GM12878 (cell line): ENCODE measurements around the gene MACROD2. TPM values are rescaled to one million over a fixed set of nuclear protein-coding genes. Genes with fewer than 3 reads are reported as not detected.

Experiments
- EGR1 ChIP-seq, 2 experiments: IDR thresholded peaks; 1 replicate in 1 of 2; 2 replicates in 1 of 2; pipeline ENCODE4 v1.6.1; 2011 to 2012; ENCODE audit warnings: low read depth in 2 of 2, low read length in 2 of 2, borderline replicate concordance in 1 of 2, mild to moderate bottlenecking in 1 of 2, moderate library complexity in 1 of 2
- EP300 ChIP-seq, 2 experiments: fragments of 150-350 bp in 1 of 2; IDR thresholded peaks; 2 replicates each; pipeline ENCODE4 v1.6.1; 2011 to 2012; ENCODE audit warnings: low read depth in 2 of 2, low read length in 2 of 2, borderline replicate concordance in 1 of 2, improper control_type of control experiment in 1 of 2, inconsistent platforms in 1 of 2; ENCODE audit not compliant: control insufficient read depth in 1 of 2
- FOXK2 ChIP-seq: fragments of 450-650 bp; IDR thresholded peaks from 2 replicates; pipeline ENCODE4 v1.6.1; 2017; ENCODE audit warnings: mild to moderate bottlenecking, moderate library complexity
- FOXM1 ChIP-seq: IDR thresholded peaks from 2 replicates; pipeline ENCODE4 v1.6.1; 2012; ENCODE audit warnings: low read depth, mild to moderate bottlenecking, inconsistent platforms, low read length, moderate library complexity
- HDAC2 ChIP-seq: fragments of 200-600 bp; sonication (generic); IDR thresholded peaks from 2 replicates; pipeline ENCODE4 v1.6.1; 2017
- HDGF ChIP-seq: fragments of 450-650 bp; IDR thresholded peaks from 2 replicates; pipeline ENCODE4 v1.6.1; 2016; ENCODE audit warnings: antibody characterized with exemption
- KLF5 ChIP-seq: fragments of 450-650 bp; IDR thresholded peaks from 2 replicates; pipeline ENCODE4 v1.6.1; 2014; ENCODE audit warnings: mild to moderate bottlenecking; ENCODE audit not compliant: partially characterized antibody
- MEF2A ChIP-seq: IDR thresholded peaks from 2 replicates; pipeline ENCODE4 v1.6.1; 2011; ENCODE audit warnings: low read depth, mild to moderate bottlenecking, low read length, moderate library complexity; ENCODE audit not compliant: insufficient read depth
- MTA3 ChIP-seq: IDR thresholded peaks from 2 replicates; pipeline ENCODE4 v1.6.1; 2012; ENCODE audit warnings: low read length, inconsistent platforms, borderline replicate concordance
- NR2C2 ChIP-seq: IDR thresholded peaks from 2 replicates; pipeline ENCODE4 v1.6.1; 2011; ENCODE audit warnings: borderline replicate concordance, low read depth; ENCODE audit not compliant: control insufficient read depth, insufficient read length
- RB1 ChIP-seq: fragments of 450-650 bp; formaldehyde crosslinking; IDR thresholded peaks from 2 replicates; pipeline ENCODE4 v1.6.1; 2017; ENCODE audit warnings: mild to moderate bottlenecking, borderline replicate concordance
- RFX5 ChIP-seq: IDR thresholded peaks from 2 replicates; pipeline ENCODE4 v1.6.1; 2011; ENCODE audit warnings: low read depth, low read length, improper control_type of control experiment
- SIN3A ChIP-seq: IDR thresholded peaks from 2 replicates; pipeline ENCODE4 v1.6.1; 2012; ENCODE audit warnings: low read depth, low read length, improper control_type of control experiment
- SMC3 ChIP-seq: IDR thresholded peaks from 2 replicates; pipeline ENCODE4 v1.6.1; 2011; ENCODE audit warnings: low read length, improper control_type of control experiment, borderline replicate concordance
- STAT1 ChIP-seq: fragments of 450-650 bp; conservative IDR thresholded peaks from 2 replicates; pipeline ENCODE4 v1.6.1; 2014; ENCODE audit warnings: antibody characterized with exemption, mild to moderate bottlenecking
- STAT3 ChIP-seq: IDR thresholded peaks from 2 replicates; pipeline ENCODE4 v1.6.1; 2011; ENCODE audit warnings: low read depth, low read length, improper control_type of control experiment
- ZNF217 ChIP-seq: fragments of 450-650 bp; IDR thresholded peaks from 2 replicates; pipeline ENCODE4 v1.6.1; 2017; ENCODE audit warnings: antibody characterized with exemption, mild to moderate bottlenecking
- polyA plus RNA-seq, 11 experiments: library from polyadenylated mRNA; depleted of rRNA in 4 of 11; unstranded in 6 of 11; stranded (reverse) in 5 of 11; fragments of >200 nt; fragmentation: Nextera tagmentation in 4 of 11; fragmentation: Illumina TruSeq in 1 of 11; extraction: Ambion mirVana in 4 of 11; extraction: Trizol in 1 of 11; gene quantifications; 1 replicate in 1 of 11; 2 replicates in 10 of 11; pipeline versions ENCODE4 v1.2.1 to v1.2.3, GENCODE V29; 2011 to 2016; ENCODE audit warnings: inconsistent platforms in 2 of 11, missing spikeins in 2 of 11, low read depth in 1 of 11
- total RNA-seq, 4 experiments: library from RNA; depleted of rRNA in 3 of 4; stranded (reverse); fragments of >200 nt in 3 of 4; fragmentation: Illumina TruSeq in 1 of 4; extraction: Trizol in 1 of 4; gene quantifications; 2 replicates each; pipeline versions ENCODE4 v1.2.1 to v1.2.3, GENCODE V29; 2013 to 2021
- TF ChIP-seq, protein P1 (sequence below): fragments of 450-650 bp; IDR thresholded peaks from 2 replicates; pipeline ENCODE4 v1.6.1; 2018; ENCODE audit warnings: mild to moderate bottlenecking, low read depth, moderate library complexity; ENCODE audit not compliant: partially characterized antibody
- TF ChIP-seq, protein P2 (sequence below): fragments of 450-650 bp; IDR thresholded peaks from 2 replicates; pipeline ENCODE4 v1.6.1; 2017; ENCODE audit warnings: antibody characterized with exemption, mild to moderate bottlenecking, moderate library complexity
- TF ChIP-seq, protein P3 (sequence below): IDR thresholded peaks from 2 replicates; pipeline ENCODE4 v1.6.1; 2012; ENCODE audit warnings: low read depth, low read length, improper control_type of control experiment
- TF ChIP-seq, protein P4 (sequence below): IDR thresholded peaks from 2 replicates; pipeline ENCODE4 v1.6.1; 2011; ENCODE audit warnings: mild to moderate bottlenecking, low read depth, low read length, moderate library complexity; ENCODE audit not compliant: insufficient replicate concordance
- TF ChIP-seq, protein P5 (sequence below): fragments of 450-650 bp; IDR thresholded peaks from 2 replicates; pipeline ENCODE4 v1.6.1; 2016; ENCODE audit warnings: mild to moderate bottlenecking

Gene MACROD2
- total and polyA plus RNA-seq, 10 of the 15 experiments (the other 5 are each of a cell fraction or from before 2014, with no cell fraction given), result 1.1 to 21.5 (median 2.2) TPM

DNA sequence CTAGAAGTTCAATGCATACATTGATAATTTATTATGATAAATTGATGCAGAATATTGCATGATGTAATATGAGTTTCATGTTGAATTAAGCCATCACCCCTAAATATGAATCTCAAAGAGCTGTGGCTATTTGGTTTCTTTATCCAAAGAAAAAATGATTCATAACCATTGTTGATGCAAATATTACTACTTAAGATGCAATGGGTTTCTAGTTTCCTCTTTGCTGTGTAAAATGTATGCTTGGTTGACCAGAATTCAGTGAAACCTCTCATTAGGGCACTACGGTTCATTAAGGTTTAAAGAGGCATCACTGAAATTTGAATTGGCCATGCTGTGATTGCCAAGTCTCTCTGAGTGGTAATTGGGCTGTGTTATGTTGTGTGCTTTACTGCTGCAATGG is 834.6 kb downstream of the MACROD2 start (continued):
- TF ChIP-seq HDAC2 (no peak), HDGF (no peak), STAT3 (no peak), EP300 (IDR thresholded peaks at IDR 0.05; ENCODE audit: borderline replicate concordance in 1 of 2, control insufficient read depth in 1 of 2, low read depth in 2 of 2, low read length in 2 of 2) (peak; percentile 60 to 79; a peak in 3 of 4 replicates), FOXK2 (no peak), FOXM1 (no peak), SMC3 (no peak), ZNF217 (peak; percentile 90), KLF5 (no peak), SIN3A (no peak), RB1 (no peak), MTA3 (no peak), STAT1 (no peak), NR2C2 (no peak), EGR1 (IDR thresholded peaks at IDR 0.05; ENCODE audit: borderline replicate concordance in 1 of 2, low read depth in 2 of 2, low read length in 2 of 2) (no peak), RFX5 (no peak), MEF2A (peak; percentile 49; the same call in 1 of the 2 replicates)
- TF ChIP-seq, protein P1, sequence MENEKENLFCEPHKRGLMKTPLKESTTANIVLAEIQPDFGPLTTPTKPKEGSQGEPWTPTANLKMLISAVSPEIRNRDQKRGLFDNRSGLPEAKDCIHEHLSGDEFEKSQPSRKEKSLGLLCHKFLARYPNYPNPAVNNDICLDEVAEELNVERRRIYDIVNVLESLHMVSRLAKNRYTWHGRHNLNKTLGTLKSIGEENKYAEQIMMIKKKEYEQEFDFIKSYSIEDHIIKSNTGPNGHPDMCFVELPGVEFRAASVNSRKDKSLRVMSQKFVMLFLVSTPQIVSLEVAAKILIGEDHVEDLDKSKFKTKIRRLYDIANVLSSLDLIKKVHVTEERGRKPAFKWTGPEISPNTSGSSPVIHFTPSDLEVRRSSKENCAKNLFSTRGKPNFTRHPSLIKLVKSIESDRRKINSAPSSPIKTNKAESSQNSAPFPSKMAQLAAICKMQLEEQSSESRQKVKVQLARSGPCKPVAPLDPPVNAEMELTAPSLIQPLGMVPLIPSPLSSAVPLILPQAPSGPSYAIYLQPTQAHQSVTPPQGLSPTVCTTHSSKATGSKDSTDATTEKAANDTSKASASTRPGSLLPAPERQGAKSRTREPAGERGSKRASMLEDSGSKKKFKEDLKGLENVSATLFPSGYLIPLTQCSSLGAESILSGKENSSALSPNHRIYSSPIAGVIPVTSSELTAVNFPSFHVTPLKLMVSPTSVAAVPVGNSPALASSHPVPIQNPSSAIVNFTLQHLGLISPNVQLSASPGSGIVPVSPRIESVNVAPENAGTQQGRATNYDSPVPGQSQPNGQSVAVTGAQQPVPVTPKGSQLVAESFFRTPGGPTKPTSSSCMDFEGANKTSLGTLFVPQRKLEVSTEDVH, result no peak
- TF ChIP-seq, protein P2, sequence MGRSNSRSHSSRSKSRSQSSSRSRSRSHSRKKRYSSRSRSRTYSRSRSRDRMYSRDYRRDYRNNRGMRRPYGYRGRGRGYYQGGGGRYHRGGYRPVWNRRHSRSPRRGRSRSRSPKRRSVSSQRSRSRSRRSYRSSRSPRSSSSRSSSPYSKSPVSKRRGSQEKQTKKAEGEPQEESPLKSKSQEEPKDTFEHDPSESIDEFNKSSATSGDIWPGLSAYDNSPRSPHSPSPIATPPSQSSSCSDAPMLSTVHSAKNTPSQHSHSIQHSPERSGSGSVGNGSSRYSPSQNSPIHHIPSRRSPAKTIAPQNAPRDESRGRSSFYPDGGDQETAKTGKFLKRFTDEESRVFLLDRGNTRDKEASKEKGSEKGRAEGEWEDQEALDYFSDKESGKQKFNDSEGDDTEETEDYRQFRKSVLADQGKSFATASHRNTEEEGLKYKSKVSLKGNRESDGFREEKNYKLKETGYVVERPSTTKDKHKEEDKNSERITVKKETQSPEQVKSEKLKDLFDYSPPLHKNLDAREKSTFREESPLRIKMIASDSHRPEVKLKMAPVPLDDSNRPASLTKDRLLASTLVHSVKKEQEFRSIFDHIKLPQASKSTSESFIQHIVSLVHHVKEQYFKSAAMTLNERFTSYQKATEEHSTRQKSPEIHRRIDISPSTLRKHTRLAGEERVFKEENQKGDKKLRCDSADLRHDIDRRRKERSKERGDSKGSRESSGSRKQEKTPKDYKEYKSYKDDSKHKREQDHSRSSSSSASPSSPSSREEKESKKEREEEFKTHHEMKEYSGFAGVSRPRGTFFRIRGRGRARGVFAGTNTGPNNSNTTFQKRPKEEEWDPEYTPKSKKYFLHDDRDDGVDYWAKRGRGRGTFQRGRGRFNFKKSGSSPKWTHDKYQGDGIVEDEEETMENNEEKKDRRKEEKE, result no peak
- TF ChIP-seq, protein P3, sequence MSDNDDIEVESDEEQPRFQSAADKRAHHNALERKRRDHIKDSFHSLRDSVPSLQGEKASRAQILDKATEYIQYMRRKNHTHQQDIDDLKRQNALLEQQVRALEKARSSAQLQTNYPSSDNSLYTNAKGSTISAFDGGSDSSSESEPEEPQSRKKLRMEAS, result no peak
- TF ChIP-seq, protein P4, sequence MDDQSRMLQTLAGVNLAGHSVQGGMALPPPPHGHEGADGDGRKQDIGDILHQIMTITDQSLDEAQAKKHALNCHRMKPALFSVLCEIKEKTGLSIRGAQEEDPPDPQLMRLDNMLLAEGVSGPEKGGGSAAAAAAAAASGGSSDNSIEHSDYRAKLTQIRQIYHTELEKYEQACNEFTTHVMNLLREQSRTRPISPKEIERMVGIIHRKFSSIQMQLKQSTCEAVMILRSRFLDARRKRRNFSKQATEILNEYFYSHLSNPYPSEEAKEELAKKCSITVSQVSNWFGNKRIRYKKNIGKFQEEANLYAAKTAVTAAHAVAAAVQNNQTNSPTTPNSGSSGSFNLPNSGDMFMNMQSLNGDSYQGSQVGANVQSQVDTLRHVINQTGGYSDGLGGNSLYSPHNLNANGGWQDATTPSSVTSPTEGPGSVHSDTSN, result no peak
- TF ChIP-seq, protein P5, sequence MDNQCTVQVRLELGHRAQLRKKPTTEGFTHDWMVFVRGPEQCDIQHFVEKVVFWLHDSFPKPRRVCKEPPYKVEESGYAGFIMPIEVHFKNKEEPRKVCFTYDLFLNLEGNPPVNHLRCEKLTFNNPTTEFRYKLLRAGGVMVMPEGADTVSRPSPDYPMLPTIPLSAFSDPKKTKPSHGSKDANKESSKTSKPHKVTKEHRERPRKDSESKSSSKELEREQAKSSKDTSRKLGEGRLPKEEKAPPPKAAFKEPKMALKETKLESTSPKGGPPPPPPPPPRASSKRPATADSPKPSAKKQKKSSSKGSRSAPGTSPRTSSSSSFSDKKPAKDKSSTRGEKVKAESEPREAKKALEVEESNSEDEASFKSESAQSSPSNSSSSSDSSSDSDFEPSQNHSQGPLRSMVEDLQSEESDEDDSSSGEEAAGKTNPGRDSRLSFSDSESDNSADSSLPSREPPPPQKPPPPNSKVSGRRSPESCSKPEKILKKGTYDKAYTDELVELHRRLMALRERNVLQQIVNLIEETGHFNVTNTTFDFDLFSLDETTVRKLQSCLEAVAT, result no peak
